Transverse colon (tissue), 4 donors: ENCODE measurements around the gene MBD1. TPM values are rescaled to one million over a fixed set of nuclear protein-coding genes. Genes with fewer than 3 reads are reported as not detected.
"Not testable (repeated sequence)": the region's sequence is repeated elsewhere in the genome, so short reads cannot be mapped to it uniquely, and the experiment has no call there.

Source experiments
- DNase-seq: peaks from one replicate; pipeline ENCODE4 v3.0.0-alpha.2; 2019
- H3K27ac ChIP-seq, 4 donors: fragments of 200-600 bp; sonication (generic); 2 replicates each; pipeline ENCODE4 v1.5.1; 2016 to 2018; ENCODE audit warnings: inconsistent platforms in 4 of 4
- H3K27me3 ChIP-seq: fragments of 200-600 bp; sonication (generic); 2 replicates; pipeline ENCODE4 v1.5.1; 2017; ENCODE audit warnings: inconsistent platforms
- H3K36me3 ChIP-seq, 4 donors: fragments of 200-600 bp; sonication (generic); 2 replicates each; pipeline ENCODE4 v1.5.1; 2017 to 2019; ENCODE audit warnings: inconsistent platforms in 4 of 4
- H3K4me1 ChIP-seq, 4 donors: fragments of 200-600 bp; sonication (generic); 2 replicates each; pipeline ENCODE4 v1.5.1; 2017 to 2020; ENCODE audit warnings: inconsistent platforms in 4 of 4
- H3K4me3 ChIP-seq, 4 donors: fragments of 200-600 bp; sonication (generic); 1 replicate in 1 of 4; 2 replicates in 3 of 4; pipeline versions ENCODE4 v1.5.1 to v1.6.1; 2017 to 2019; ENCODE audit warnings: inconsistent platforms in 4 of 4
- H3K9me3 ChIP-seq, 2 donors: fragments of 200-600 bp; sonication (generic); 2 replicates each; pipeline ENCODE4 v1.5.1; 2017 to 2019; ENCODE audit warnings: inconsistent platforms in 2 of 2
- EP300 ChIP-seq: sonication (generic); formaldehyde crosslinking; IDR thresholded peaks from one replicate; pipeline ENCODE4 v1.6.1; 2017; ENCODE audit warnings: antibody characterized with exemption, low read depth
- POLR2A ChIP-seq: fragments of 450-650 bp; IDR thresholded peaks from one replicate; pipeline ENCODE4 v1.6.1; 2016; ENCODE audit warnings: antibody characterized with exemption, mild to moderate bottlenecking, moderate library complexity
- POLR2AphosphoS5 ChIP-seq, 3 donors: sonication (generic); formaldehyde crosslinking; IDR thresholded peaks; one replicate each; pipeline ENCODE4 v1.6.1; 2016; ENCODE audit warnings: antibody characterized with exemption in 3 of 3
- WGBS, 2 donors: methylation state at CpG; one replicate each; pipeline ENCODE4 v1.1.5; 2018; ENCODE audit warnings: low coverage in 1 of 2; 5-methylcytosine and 5-hydroxymethylcytosine counted together
- in situ Hi-C, 4 donors: fragments of 200-750 bp; cut with MboI; loops; one replicate each; pipeline versions ENCODE4 v1.15.0 to v1.15.1; 2017; ENCODE audit warnings: low sequenced_read_pairs in 3 of 4, low pct_ligation_motif_present in 1 of 4, low pct_unique_long_range_greater_than_20kb in 1 of 4
- intact Hi-C: fragments of 100-400 bp; cut with DNase I; formaldehyde crosslinking; loops from one replicate; pipeline ENCODE4 v1.15.1; 2023; ENCODE audit warnings: low total_unique reads
- total RNA-seq, 4 donors: library from RNA; depleted of rRNA; stranded (reverse); fragments of >200 nt; gene quantifications; one replicate each; pipeline ENCODE4 v1.1.0, GENCODE V29; 2016
- TF ChIP-seq, protein P1 (sequence below), 5 experiments: fragments of 200-600 bp in 3 of 5; fragments of 450-650 bp in 2 of 5; sonication (generic) in 3 of 5; IDR thresholded peaks; 1 replicate in 2 of 5; 2 replicates in 3 of 5; pipeline ENCODE4 v1.5.1; 2016 to 2017; ENCODE audit warnings: antibody characterized with exemption in 5 of 5, inconsistent platforms in 3 of 5, mild to moderate bottlenecking in 2 of 5, moderate library complexity in 1 of 5

The MBD1 gene
- total RNA-seq, 4 donors from 2014 or later, result 65.1 to 97.8 (median 83.0) TPM

DNA sequence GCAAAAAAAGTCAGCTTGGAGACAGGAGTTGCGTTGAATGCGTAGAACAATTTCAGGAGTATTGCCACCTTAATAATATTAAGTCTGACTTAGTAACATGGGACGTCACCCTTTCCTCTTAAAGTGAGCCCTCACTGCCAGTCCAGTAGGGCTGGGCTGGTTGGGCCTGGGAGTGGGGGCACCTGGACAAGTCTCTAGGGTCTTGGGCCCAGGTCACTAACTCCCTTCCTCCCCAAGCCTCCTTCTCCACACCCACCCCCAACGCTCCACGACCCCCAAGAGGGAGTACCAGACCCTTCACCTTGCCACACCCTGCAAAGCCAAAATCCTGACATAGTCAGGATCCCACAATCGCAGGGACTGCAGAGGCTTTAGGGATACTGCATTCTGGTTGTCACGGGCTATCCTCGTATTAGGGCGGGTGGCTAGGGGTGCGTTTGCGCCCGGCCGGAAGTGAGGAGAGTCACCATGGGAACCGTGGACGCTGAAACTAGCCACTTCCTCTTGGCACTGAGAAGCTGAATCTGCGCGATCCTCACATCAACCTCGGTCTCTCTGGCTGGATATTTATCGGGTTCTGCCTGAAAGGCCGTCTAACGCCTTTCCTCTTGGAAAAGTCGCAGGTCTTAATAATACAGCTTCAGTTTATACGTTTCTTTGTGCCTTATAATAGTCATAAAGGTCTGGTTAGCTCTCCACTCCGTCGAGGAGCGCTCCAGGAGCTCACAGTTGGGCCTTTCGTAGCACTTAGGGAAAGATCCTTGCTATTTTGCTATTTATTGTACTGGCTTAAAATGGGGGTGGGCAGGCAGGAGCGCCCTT is 16.5 kb upstream of the MBD1 start:
- WGBS, 2 donors, result 13% methylated on average over 28 of the region's 28 CpGs; no CpG with 5 or more reads in 1 of the 2 donors

DNA sequence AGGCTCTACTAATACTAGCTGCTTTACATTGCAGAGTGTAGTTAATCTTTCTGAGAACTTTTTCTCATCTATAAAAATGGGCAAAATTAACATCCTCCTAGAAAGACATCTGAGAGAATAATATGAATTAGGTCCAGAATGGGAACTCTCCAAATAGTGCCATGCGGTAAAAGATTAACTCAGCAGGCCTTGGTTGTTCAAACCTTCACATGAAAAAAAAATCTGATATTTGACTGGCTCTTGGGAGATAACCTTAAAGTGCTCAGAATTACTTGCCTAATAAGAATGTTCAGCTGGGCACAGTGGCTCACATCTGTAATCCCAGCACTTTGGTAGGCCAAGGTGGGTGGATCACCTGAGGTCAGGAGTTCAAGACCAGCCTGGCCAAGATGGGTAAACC is 11.7 kb upstream of the MBD1 start:
- Histone ChIP-seq H3K27me3 (peaks cover under 1% of the 10 kb centered on the region), H3K27ac (no peak overlapping the region), H3K4me3 (no peak overlapping the region), H3K9me3 (no peaks in the 10 kb centered on the region), H3K4me1 (peaks cover under 1 to 10% (median 4%) of the 10 kb centered on the region in 4 donors), H3K36me3 (no peaks in the 10 kb centered on the region)
- no peak for DNase-seq
- TF ChIP-seq POLR2AphosphoS5 (IDR thresholded peaks at IDR 0.05), result no peak
- TF ChIP-seq EP300, result no peak
- TF ChIP-seq, protein P1, sequence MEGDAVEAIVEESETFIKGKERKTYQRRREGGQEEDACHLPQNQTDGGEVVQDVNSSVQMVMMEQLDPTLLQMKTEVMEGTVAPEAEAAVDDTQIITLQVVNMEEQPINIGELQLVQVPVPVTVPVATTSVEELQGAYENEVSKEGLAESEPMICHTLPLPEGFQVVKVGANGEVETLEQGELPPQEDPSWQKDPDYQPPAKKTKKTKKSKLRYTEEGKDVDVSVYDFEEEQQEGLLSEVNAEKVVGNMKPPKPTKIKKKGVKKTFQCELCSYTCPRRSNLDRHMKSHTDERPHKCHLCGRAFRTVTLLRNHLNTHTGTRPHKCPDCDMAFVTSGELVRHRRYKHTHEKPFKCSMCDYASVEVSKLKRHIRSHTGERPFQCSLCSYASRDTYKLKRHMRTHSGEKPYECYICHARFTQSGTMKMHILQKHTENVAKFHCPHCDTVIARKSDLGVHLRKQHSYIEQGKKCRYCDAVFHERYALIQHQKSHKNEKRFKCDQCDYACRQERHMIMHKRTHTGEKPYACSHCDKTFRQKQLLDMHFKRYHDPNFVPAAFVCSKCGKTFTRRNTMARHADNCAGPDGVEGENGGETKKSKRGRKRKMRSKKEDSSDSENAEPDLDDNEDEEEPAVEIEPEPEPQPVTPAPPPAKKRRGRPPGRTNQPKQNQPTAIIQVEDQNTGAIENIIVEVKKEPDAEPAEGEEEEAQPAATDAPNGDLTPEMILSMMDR (IDR thresholded peaks at IDR 0.05), result no peak
- TF ChIP-seq POLR2A, result no peak
- intact Hi-C loops (no loop called here), in situ Hi-C loops (loop anchor here in 1 of 4 donors (25.0 kb wide), 1 partner anchor 806 kb away; the partner anchor contains the start of genes C18orf32 and RPL17)
- WGBS, 2 donors, result 91 to 94% methylated on average over 1 of the region's 1 CpG

More for the DNA sequence above, 16.5 kb upstream of the MBD1 start:
- peak overlapping the region; percentile 17 to 46 (median 26) for H3K4me3 ChIP-seq
- no peak for TF ChIP-seq EP300
- TF ChIP-seq POLR2AphosphoS5 (IDR thresholded peaks at IDR 0.05), result no peak
- no peak for TF ChIP-seq POLR2A
- TF ChIP-seq, protein P1 (IDR thresholded peaks at IDR 0.05), result no peak
- H3K9me3 ChIP-seq, result no peaks in the 10 kb centered on the region
- no peaks in the 10 kb centered on the region for H3K36me3 ChIP-seq
- DNase-seq, result peak; percentile 88
- peaks cover 36% of the 10 kb centered on the region for H3K27me3 ChIP-seq
- intact Hi-C loops, result no loop called here
- in situ Hi-C loops, result loop anchor here in 1 of 4 donors (25.0 kb wide), 1 partner anchor 811 kb away; the partner anchor contains the start of genes C18orf32 and RPL17
- H3K27ac ChIP-seq, result no peak overlapping the region
- peaks cover 4 to 14% (median 8%) of the 10 kb centered on the region in 4 donors for H3K4me1 ChIP-seq

DNA sequence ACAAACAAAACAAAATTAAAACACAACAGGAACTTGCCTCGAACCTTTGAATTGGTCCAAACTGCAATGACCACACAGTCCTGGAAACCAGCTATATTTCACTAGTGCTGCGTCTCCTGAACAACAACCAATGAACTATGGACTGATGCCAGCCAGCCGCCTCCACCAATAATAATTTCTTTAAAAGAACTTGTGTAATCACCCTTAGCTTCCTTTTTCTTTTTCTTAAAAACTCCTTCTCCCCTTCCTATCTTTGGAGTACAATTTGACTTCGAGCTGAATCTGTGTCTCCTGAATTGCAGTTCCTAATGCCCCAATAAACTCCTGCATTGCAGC is 7.8 kb upstream of the MBD1 start:
- in situ Hi-C loops (loop anchor here in 1 of 4 donors (25.0 kb wide), 1 partner anchor 802 kb away; the partner anchor contains the start of genes C18orf32 and RPL17), intact Hi-C loops (no loop called here)
- Histone ChIP-seq H3K27ac (no peak overlapping the region), H3K4me1 (peaks cover 0 to 9% (median 4%) of the 10 kb centered on the region in 4 donors), H3K9me3 (no peaks in the 10 kb centered on the region), H3K36me3 (no peaks in the 10 kb centered on the region), H3K4me3 (no peak overlapping the region), H3K27me3 (no peaks in the 10 kb centered on the region)
- TF ChIP-seq POLR2A, result no peak
- TF ChIP-seq EP300, result no peak
- TF ChIP-seq, protein P1 (IDR thresholded peaks at IDR 0.05), result no peak
- no peak for TF ChIP-seq POLR2AphosphoS5 (IDR thresholded peaks at IDR 0.05)
- no peak for DNase-seq
- 58 to 88% methylated on average over 4 of the region's 4 CpGs for WGBS, 2 donors

DNA sequence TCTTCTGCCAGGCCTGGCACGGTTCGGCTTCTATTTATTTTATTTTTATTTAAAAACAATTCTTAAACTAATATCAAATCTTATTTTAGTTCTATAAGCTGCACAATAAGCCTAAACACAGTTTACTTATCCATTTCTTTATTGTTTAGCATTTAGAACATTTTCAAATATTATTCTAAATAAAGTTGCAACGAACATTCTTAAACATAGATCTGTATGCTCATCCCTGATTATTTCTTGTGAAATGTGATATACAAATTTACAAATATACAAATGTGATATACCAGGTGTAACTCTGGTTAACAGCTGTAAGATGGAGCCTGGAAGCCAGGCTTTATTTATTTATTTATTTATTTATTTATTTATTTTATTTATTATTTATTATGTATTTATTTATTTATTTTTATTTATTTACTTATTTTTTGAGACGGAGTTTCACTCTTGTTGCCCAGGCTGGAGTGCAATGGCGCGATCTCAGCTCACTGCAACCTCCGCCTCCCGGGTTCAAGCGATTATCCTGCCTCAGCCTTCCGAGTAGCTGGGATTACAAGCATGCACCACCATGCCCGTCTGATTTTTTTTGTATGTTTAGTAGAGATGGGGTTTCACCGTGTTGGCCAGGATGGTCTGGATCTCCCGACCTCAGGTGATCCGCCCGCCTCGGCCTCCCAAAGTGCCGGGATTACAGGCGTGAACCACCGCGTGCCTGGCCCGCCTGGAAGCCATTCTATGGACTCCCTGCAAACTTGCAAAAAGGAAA is 7.2 kb upstream of the MBD1 start:
- WGBS, 2 donors, result 62 to 77% methylated on average over 10 to 21 of the region's 21 CpGs
- intact Hi-C loops, H3K4me1 ChIP-seq, DNase-seq, H3K27me3 ChIP-seq, H3K9me3 ChIP-seq, H3K36me3 ChIP-seq: not testable (repeated sequence)
- H3K4me3 ChIP-seq, result peak overlapping the region; percentile 52 to 71 (median 60)
- in situ Hi-C loops, result loop anchor here in 1 of 4 donors (25.0 kb wide), 1 partner anchor 801 kb away; the partner anchor contains the start of genes C18orf32 and RPL17
- H3K27ac ChIP-seq, result peak overlapping the region; percentile 77 to 91 (median 87)
